T-cell (primary cell): ENCODE results near the gene CLDN34. TPM values are rescaled to one million over a fixed set of nuclear protein-coding genes. Genes with fewer than 3 reads are reported as not detected.

Source experiments
- ATAC-seq, 4 experiments: fragments of 200-7000 bp in 3 of 4; fragments of 150-1000 bp in 1 of 4; cut with Tn5 transposase; replicated peaks in 1 of 4; 1 replicate in 3 of 4; 2 replicates in 1 of 4; pipeline ENCODE4 v1.10.0; 2021; ENCODE audit warnings: moderate library complexity in 3 of 4, mild to moderate bottlenecking in 2 of 4, moderate number of reproducible peaks in 1 of 4
- CTCF ChIA-PET, 2 donors: fragments of 300-600 bp; sonication (Branson Sonifier 250); formaldehyde crosslinking; loops; one replicate each; lab custom pipeline; 2022; ENCODE audit warnings: antibody characterized with exemption in 2 of 2; lab: Charles Lee
- POLR2A ChIA-PET, 2 donors: fragments of 300-600 bp; sonication (Branson Sonifier 250); formaldehyde crosslinking; loops; one replicate each; lab custom pipeline; 2022; ENCODE audit warnings: antibody characterized with exemption in 2 of 2; lab: Charles Lee
- DNase-seq, 35 experiments: peaks; one replicate each; pipeline versions ENCODE4 v3.0.0 to v3.0.0-alpha.2; 2013 to 2023
- H3K27ac ChIP-seq: one replicate; pipeline ENCODE4 v1.5.1; 2013; ENCODE audit warnings: low read length
- H3K27me3 ChIP-seq, 2 experiments: replicated peaks in 1 of 2; 1 replicate in 1 of 2; 2 replicates in 1 of 2; pipeline versions ENCODE4 v1.6.1 to v1.7.0; 2013; ENCODE audit warnings: low read length in 1 of 2, mixed read lengths in 1 of 2; ENCODE audit not compliant: control insufficient read depth in 2 of 2, insufficient read depth in 2 of 2; ENCODE audit errors: extremely low read depth in 1 of 2
- H3K36me3 ChIP-seq, 2 donors: 1 replicate in 1 of 2; 2 replicates in 1 of 2; pipeline versions ENCODE4 v1.6.1 to v1.7.0; 2013; ENCODE audit warnings: low read length in 1 of 2; ENCODE audit not compliant: control insufficient read depth in 2 of 2, insufficient read depth in 1 of 2; ENCODE audit errors: extremely low read depth in 1 of 2
- H3K4me1 ChIP-seq, 2 experiments: 1 replicate in 1 of 2; 2 replicates in 1 of 2; pipeline versions ENCODE4 v1.6.1 to v1.7.0; 2013; ENCODE audit warnings: low read length in 2 of 2, mixed read lengths in 1 of 2; ENCODE audit not compliant: insufficient read depth in 2 of 2, control insufficient read depth in 1 of 2; ENCODE audit errors: extremely low read depth in 1 of 2
- H3K4me3 ChIP-seq, 2 donors: 1 replicate in 1 of 2; 2 replicates in 1 of 2; pipeline versions ENCODE4 v1.5.1 to v1.7.0; 2013; ENCODE audit warnings: mild to moderate bottlenecking in 2 of 2, low read length in 1 of 2, moderate library complexity in 1 of 2; ENCODE audit not compliant: control insufficient read depth in 1 of 2; ENCODE audit errors: extremely low read depth in 1 of 2
- H3K9me3 ChIP-seq: 2 replicates; pipeline ENCODE4 v1.7.0; 2013
- H3K27ac Mint-ChIP-seq, 2 donors: one replicate each; pipeline ENCODE4 v1.8.0; 2020 to 2021; ENCODE audit warnings: mild to moderate bottlenecking in 2 of 2, mixed read lengths in 2 of 2
- H3K27me3 Mint-ChIP-seq, 2 donors: one replicate each; pipeline ENCODE4 v1.8.0; 2021 to 2022; ENCODE audit warnings: mixed read lengths in 2 of 2
- H3K36me3 Mint-ChIP-seq: one replicate; pipeline ENCODE4 v1.8.0; 2021; ENCODE audit warnings: mixed read lengths
- H3K4me1 Mint-ChIP-seq, 3 donors: one replicate each; pipeline ENCODE4 v1.8.0; 2020 to 2022; ENCODE audit warnings: mixed read lengths in 3 of 3, mild to moderate bottlenecking in 1 of 3
- H3K4me3 Mint-ChIP-seq, 3 donors: one replicate each; pipeline ENCODE4 v1.8.0; 2020 to 2022; ENCODE audit warnings: mild to moderate bottlenecking in 3 of 3, mixed read lengths in 3 of 3, moderate library complexity in 3 of 3
- H3K9me3 Mint-ChIP-seq, 3 donors: one replicate each; pipeline ENCODE4 v1.8.0; 2020 to 2022; ENCODE audit warnings: mixed read lengths in 3 of 3
- WGBS: methylation state at CpG from one replicate; pipeline ENCODE4 v1.1.5; 2013; ENCODE audit warnings: missing lambda C conversion rate; ENCODE audit not compliant: insufficient coverage; 5-methylcytosine and 5-hydroxymethylcytosine counted together
- total RNA-seq, 35 experiments: library from RNA in 6 of 35; stranded (reverse) in 6 of 35; fragments of 120-200 nt in 1 of 35; gene quantifications; one replicate each; pipeline versions ENCODE4 v1.2.1 to v1.2.4 and lab custom pipeline; 2013 to 2026

The CLDN34 gene
- total RNA-seq, 5 donors from 2014 or later (not counting 1 experiment from before 2014, with no cell fraction given) = not detected

GRCh38 chrX:9983846-9984245 lies 16.7 kb downstream of the CLDN34 start:
- H3K9me3 ChIP-seq = no peaks in the 10 kb centered on the region
- no peaks in the 10 kb centered on the region for H3K36me3 ChIP-seq
- no peak overlapping the region for H3K27ac ChIP-seq
- H3K4me3 Mint-ChIP-seq = no peak overlapping the region
- ChIA-PET CTCF (no interaction called here), POLR2A (no interaction called here)
- H3K27me3 ChIP-seq = no peaks in the 10 kb centered on the region
- H3K4me1 ChIP-seq = no peaks in the 10 kb centered on the region
- no peaks in the 10 kb centered on the region for H3K4me1 Mint-ChIP-seq
- no peak for ATAC-seq
- no peaks in the 10 kb centered on the region for H3K36me3 Mint-ChIP-seq
- no peaks in the 10 kb centered on the region for H3K9me3 Mint-ChIP-seq
- H3K27ac Mint-ChIP-seq = no peak overlapping the region
- H3K4me3 ChIP-seq = no peak overlapping the region
- peaks cover 0 to 11% of the 10 kb centered on the region in 2 donors for H3K27me3 Mint-ChIP-seq
- 98% methylated on average over 5 of the region's 11 CpGs for WGBS
- no peak for DNase-seq

GRCh38 chrX:9988762-9989161 lies 21.6 kb downstream of the CLDN34 start:
- H3K36me3 ChIP-seq = no peaks in the 10 kb centered on the region
- Mint-ChIP-seq H3K4me3 (no peak overlapping the region), H3K27ac (no peak overlapping the region), H3K36me3 (no peaks in the 10 kb centered on the region), H3K27me3 (peaks cover 0 to 11% of the 10 kb centered on the region in 2 donors), H3K4me1 (no peaks in the 10 kb centered on the region), H3K9me3 (no peaks in the 10 kb centered on the region)
- no peak for ATAC-seq
- H3K4me1 ChIP-seq = no peaks in the 10 kb centered on the region
- POLR2A ChIA-PET = no interaction called here
- H3K9me3 ChIP-seq = no peaks in the 10 kb centered on the region
- peak in 1 of 35 experiments; percentile 47 for DNase-seq
- H3K27me3 ChIP-seq = no peaks in the 10 kb centered on the region
- no peak overlapping the region for H3K4me3 ChIP-seq
- no CpG with 5 or more reads among the region's 1 CpG for WGBS
- CTCF ChIA-PET = interaction anchor here in 1 of 2 donors (0.9 to 1.1 kb wide), 3 partner anchors 130 to 133 kb away, joined by 3 to 8 read pairs (median 6); no protein-coding TSS in a partner anchor
- no peak overlapping the region for H3K27ac ChIP-seq

- peaks cover 0 to 2% of the 10 kb centered on the region in 2 experiments for H3K4me1 ChIP-seq
- Mint-ChIP-seq H3K27ac (no peak overlapping the region), H3K4me1 (peaks cover 0 to 3% (median 0%) of the 10 kb centered on the region in 3 donors), H3K36me3 (no peaks in the 10 kb centered on the region), H3K9me3 (no peaks in the 10 kb centered on the region), H3K4me3 (no peak overlapping the region), H3K27me3 (no peaks in the 10 kb centered on the region)
- no peaks in the 10 kb centered on the region for H3K36me3 ChIP-seq
- H3K27me3 ChIP-seq = no peaks in the 10 kb centered on the region
- WGBS = 89% methylated on average over 7 of the region's 28 CpGs
- H3K27ac ChIP-seq = no peak overlapping the region
- DNase-seq (no peak), ATAC-seq (no peak)
- H3K4me3 ChIP-seq = no peak overlapping the region
- POLR2A ChIA-PET = no interaction called here
- CTCF ChIA-PET = interaction anchor here (0.6 to 1.4 kb wide), 2 partner anchors 126 to 128 kb away, joined by 3 read pairs; no protein-coding TSS in a partner anchor
- H3K9me3 ChIP-seq = no peaks in the 10 kb centered on the region
Measured at GRCh38 chrX:9992061-9992460, 24.9 kb downstream of the CLDN34 start.

- over 99% methylated on average over 15 of the region's 18 CpGs for WGBS
- Mint-ChIP-seq H3K27ac (no peak overlapping the region), H3K9me3 (no peaks in the 10 kb centered on the region), H3K4me1 (peaks cover 0 to 3% (median 0%) of the 10 kb centered on the region in 3 donors), H3K36me3 (no peaks in the 10 kb centered on the region), H3K4me3 (no peak overlapping the region), H3K27me3 (no peaks in the 10 kb centered on the region)
- H3K27ac ChIP-seq = no peak overlapping the region
- no peaks in the 10 kb centered on the region for H3K36me3 ChIP-seq
- no peak overlapping the region for H3K4me3 ChIP-seq
- no peak for DNase-seq
- ChIA-PET CTCF (no interaction called here), POLR2A (no interaction called here)
- H3K4me1 ChIP-seq = peaks cover 0 to 2% of the 10 kb centered on the region in 2 experiments
- ATAC-seq = no peak
- no peaks in the 10 kb centered on the region for H3K9me3 ChIP-seq
- no peaks in the 10 kb centered on the region for H3K27me3 ChIP-seq
Measured at GRCh38 chrX:9992724-9993123, 25.6 kb downstream of the CLDN34 start.

GRCh38 chrX:9995855-9996339 lies 28.7 kb downstream of the CLDN34 start:
- Histone ChIP-seq H3K36me3 (no peaks in the 10 kb centered on the region), H3K27ac (no peak overlapping the region), H3K4me3 (no peak overlapping the region), H3K9me3 (no peaks in the 10 kb centered on the region), H3K4me1 (peaks cover 0 to 2% of the 10 kb centered on the region in 2 experiments), H3K27me3 (no peaks in the 10 kb centered on the region)
- ChIA-PET POLR2A (interaction anchor here in 1 of 2 donors (0.6 kb wide), 1 partner anchor 111 kb away, joined by 3 read pairs; no protein-coding TSS in a partner anchor), CTCF (interaction anchor here (0.6 to 2.2 kb wide), 13 partner anchors 13 to 1803 kb away, joined by 3 to 10 read pairs (median 4); no protein-coding TSS in a partner anchor)
- no peaks in the 10 kb centered on the region for H3K36me3 Mint-ChIP-seq
- no peaks in the 10 kb centered on the region for H3K27me3 Mint-ChIP-seq
- ATAC-seq (peak; percentile 74 to 91 (median 79)), DNase-seq (peak; percentile 35 to 84 (median 68))
- H3K9me3 Mint-ChIP-seq = no peaks in the 10 kb centered on the region
- H3K4me1 Mint-ChIP-seq = peaks cover 0 to 3% (median 0%) of the 10 kb centered on the region in 3 donors
- no CpG with 5 or more reads among the region's 18 CpGs for WGBS
- no peak overlapping the region for H3K4me3 Mint-ChIP-seq
- no peak overlapping the region for H3K27ac Mint-ChIP-seq

- H3K27ac ChIP-seq = no peak overlapping the region
- DNase-seq (no peak), ATAC-seq (no peak)
- no peak overlapping the region for H3K4me3 ChIP-seq
- no peaks in the 10 kb centered on the region for H3K27me3 ChIP-seq
- Mint-ChIP-seq H3K27me3 (no peaks in the 10 kb centered on the region), H3K4me1 (peaks cover 0 to 3% (median 0%) of the 10 kb centered on the region in 3 donors), H3K9me3 (no peaks in the 10 kb centered on the region), H3K27ac (no peak overlapping the region), H3K36me3 (no peaks in the 10 kb centered on the region), H3K4me3 (no peak overlapping the region)
- ChIA-PET POLR2A (no interaction called here), CTCF (interaction anchor here (0.6 to 2.2 kb wide), 5 partner anchors 116 to 1127 kb away, joined by 3 to 10 read pairs (median 5); no protein-coding TSS in a partner anchor)
- H3K36me3 ChIP-seq = no peaks in the 10 kb centered on the region
- 97% methylated on average over 4 of the region's 9 CpGs for WGBS
- H3K4me1 ChIP-seq = peaks cover 0 to 2% of the 10 kb centered on the region in 2 experiments
- H3K9me3 ChIP-seq = no peaks in the 10 kb centered on the region
Measured at GRCh38 chrX:9997041-9997440, 29.9 kb downstream of the CLDN34 start.
